ENCODE results near the gene C19orf25.

The C19orf25 gene

GRCh38 chr19:1433119-1434039 lies 45.6 kb downstream of the C19orf25 start:
- no peak for DNase-seq (ENCODE audit: low read depth)
- no peak for TF ChIP-seq CTCF (conservative IDR thresholded peaks at IDR 0.05; ENCODE audit: low read depth, low read length)
- no peak overlapping the region for H3K4me3 ChIP-seq (ENCODE audit: low read length)

- DNase-seq (ENCODE audit: low read depth), result no peak
- no peak for TF ChIP-seq CTCF (conservative IDR thresholded peaks at IDR 0.05; ENCODE audit: low read depth, low read length)
- no peak overlapping the region for H3K4me3 ChIP-seq (ENCODE audit: low read length)
These were observed 46.5 kb downstream of the C19orf25 start for GRCh38 chr19:1432507-1432887.

GRCh38 chr19:1431759-1432506 lies 47.1 kb downstream of the C19orf25 start:
- no peak overlapping the region for H3K4me3 ChIP-seq (ENCODE audit: low read length)
- DNase-seq (ENCODE audit: low read depth), result no peak
- no peak for TF ChIP-seq CTCF (conservative IDR thresholded peaks at IDR 0.05; ENCODE audit: low read depth, low read length)

GRCh38 chr19:1430246-1430645 lies 48.8 kb downstream of the C19orf25 start:
- no peak for TF ChIP-seq CTCF (conservative IDR thresholded peaks at IDR 0.05; ENCODE audit: low read depth, low read length)
- no peak overlapping the region for H3K4me3 ChIP-seq (ENCODE audit: low read length)
- no peak for DNase-seq (ENCODE audit: low read depth)

- H3K4me3 ChIP-seq (ENCODE audit: low read length), result no peak overlapping the region
- no peak for TF ChIP-seq CTCF (conservative IDR thresholded peaks at IDR 0.05; ENCODE audit: low read depth, low read length)
- DNase-seq (ENCODE audit: low read depth), result no peak
These were observed 49.3 kb downstream of the C19orf25 start for GRCh38 chr19:1429750-1430149.

- no peak for DNase-seq (ENCODE audit: low read depth)
- TF ChIP-seq CTCF (conservative IDR thresholded peaks at IDR 0.05; ENCODE audit: low read depth, low read length), result no peak
- no peak overlapping the region for H3K4me3 ChIP-seq (ENCODE audit: low read length)
These were observed 50.1 kb downstream of the C19orf25 start for GRCh38 chr19:1428738-1429391.
